Measurements from ENCODE around the gene TTC28.

GRCh38 chr22:28268850-28269249, 410.8 kb downstream of the TTC28 start:
- no peak for TF ChIP-seq ZNF274 (IDR thresholded peaks at IDR 0.05; ENCODE audit: low read depth, low read length)
- no peak for TF ChIP-seq SUZ12 (IDR thresholded peaks at IDR 0.05; ENCODE audit: extremely low read depth, insufficient read depth, insufficient read length)
- no peak for TF ChIP-seq YY1 (IDR thresholded peaks at IDR 0.05; ENCODE audit: insufficient read depth, insufficient read length)
